A673 (cell line): Measurements from ENCODE around the gene YIPF2. TPM values are rescaled to one million over a fixed set of nuclear protein-coding genes. Genes with fewer than 3 reads are reported as not detected.

Experiments
- BruUV-seq: library from RNA; stranded (reverse); fragments of 400-500 nt; replicated peaks from 2 replicates; lab custom pipeline; 2021; lab: Mats Ljungman, UMichigan
- CTCF ChIA-PET: fragments of 300-600 bp; sonication (Branson Sonifier 250); formaldehyde crosslinking; loops from one replicate; lab custom pipeline; 2022; ENCODE audit warnings: antibody characterized with exemption; lab: Charles Lee
- POLR2A ChIA-PET: fragments of 300-600 bp; sonication (Branson Sonifier 250); formaldehyde crosslinking; loops from one replicate; lab custom pipeline; 2022; ENCODE audit warnings: antibody characterized with exemption; ENCODE audit not compliant: low non-redundant PET; lab: Charles Lee
- DNase-seq: peaks from one replicate; pipeline ENCODE4 v3.0.0-alpha.2; 2015; ENCODE audit warnings: low spot score
- H3K27ac ChIP-seq: fragments of 200-600 bp; sonication (generic); 2 replicates; pipeline ENCODE4 v1.5.1; 2016; ENCODE audit warnings: mixed run types, low read depth, mild to moderate bottlenecking, mixed read lengths, antibody characterized with exemption, low read length; ENCODE audit not compliant: poor library complexity, severe bottlenecking
- H3K27me3 ChIP-seq: fragments of 200-600 bp; sonication (generic); replicated peaks from 2 replicates; pipeline ENCODE4 v1.6.1; 2017; ENCODE audit warnings: mixed run types, low read depth, mild to moderate bottlenecking, mixed read lengths, antibody characterized with exemption, low read length; ENCODE audit not compliant: insufficient read depth, poor library complexity
- H3K36me3 ChIP-seq: fragments of 200-600 bp; sonication (generic); 2 replicates; pipeline ENCODE4 v1.6.1; 2016; ENCODE audit warnings: mixed run types, mild to moderate bottlenecking, mixed read lengths, antibody characterized with exemption, low read length; ENCODE audit not compliant: insufficient read depth, poor library complexity, severe bottlenecking
- H3K4me1 ChIP-seq: fragments of 200-600 bp; sonication (generic); 2 replicates; pipeline ENCODE4 v1.6.1; 2017; ENCODE audit warnings: mixed run types, mild to moderate bottlenecking, mixed read lengths, antibody characterized with exemption, low read length; ENCODE audit not compliant: insufficient read depth, poor library complexity, severe bottlenecking
- H3K4me3 ChIP-seq: fragments of 200-600 bp; sonication (generic); 2 replicates; pipeline ENCODE4 v1.5.1; 2016; ENCODE audit warnings: low read depth, mixed run types, mild to moderate bottlenecking, mixed read lengths, low read length; ENCODE audit not compliant: poor library complexity, severe bottlenecking
- H3K9me3 ChIP-seq: fragments of 200-600 bp; sonication (generic); 2 replicates; pipeline ENCODE4 v1.6.1; 2016; ENCODE audit warnings: mixed run types, low read depth, mild to moderate bottlenecking, mixed read lengths, antibody characterized with exemption, low read length; ENCODE audit not compliant: poor library complexity, severe bottlenecking
- CTCF ChIP-seq: fragments of 300-800, 200-600 bp; sonication (generic); conservative IDR thresholded peaks from 2 replicates; pipeline ENCODE4 v1.5.1; 2017; ENCODE audit warnings: low read depth, mild to moderate bottlenecking, antibody characterized with exemption, low read length, moderate library complexity, mixed read lengths
- EZH2 ChIP-seq: fragments of 200-600 bp; sonication (generic); IDR thresholded peaks from 2 replicates; pipeline ENCODE4 v1.6.1; 2017; ENCODE audit warnings: borderline replicate concordance, low read depth, mild to moderate bottlenecking, mixed read lengths, antibody characterized with exemption, low read length; ENCODE audit not compliant: poor library complexity, severe bottlenecking
- intact Hi-C: fragments of 100-400 bp; cut with micrococcal nuclease; formaldehyde crosslinking; loops from one replicate; pipeline ENCODE4 v1.10.0; 2022; ENCODE audit not compliant: unreplicated experiment
- total RNA-seq: library from RNA; stranded (reverse); gene quantifications from 2 replicates; pipeline ENCODE4 v1.2.3, GENCODE V29; 2021

YIPF2 gene
- total RNA-seq, 1 experiment from 2014 or later: 24.5 TPM

GRCh38 chr19:10966809-10967208 lies 38.4 kb upstream of the YIPF2 start:
- POLR2A ChIA-PET: no interaction called here
- H3K36me3 ChIP-seq: peaks cover 6% of the 10 kb centered on the region
- DNase-seq: no peak
- H3K9me3 ChIP-seq: no peaks in the 10 kb centered on the region
- H3K27me3 ChIP-seq: no peaks in the 10 kb centered on the region
- BruUV-seq: no TSS peak
- H3K4me3 ChIP-seq: no peak overlapping the region
- TF ChIP-seq EZH2 (no peak), CTCF (no peak)
- H3K4me1 ChIP-seq: peaks cover 3% of the 10 kb centered on the region
- H3K27ac ChIP-seq: no peak overlapping the region
- CTCF ChIA-PET: no interaction called here
- intact Hi-C loops: no loop called here

- Histone ChIP-seq H3K36me3 (peaks cover 6% of the 10 kb centered on the region), H3K27me3 (no peaks in the 10 kb centered on the region), H3K4me1 (peaks cover 3% of the 10 kb centered on the region), H3K4me3 (no peak overlapping the region), H3K9me3 (no peaks in the 10 kb centered on the region), H3K27ac (no peak overlapping the region)
- no TSS peak for BruUV-seq
- CTCF ChIA-PET: no interaction called here
- no peak for DNase-seq
- POLR2A ChIA-PET: no interaction called here
- intact Hi-C loops: no loop called here
- TF ChIP-seq EZH2 (no peak), CTCF (no peak)
Measured at GRCh38 chr19:10965398-10965797, 37.0 kb upstream of the YIPF2 start.

GRCh38 chr19:10964903-10965302 lies 36.5 kb upstream of the YIPF2 start:
- intact Hi-C loops: no loop called here
- Histone ChIP-seq H3K9me3 (no peaks in the 10 kb centered on the region), H3K27me3 (no peaks in the 10 kb centered on the region), H3K4me1 (peaks cover 3% of the 10 kb centered on the region), H3K27ac (peak overlapping the region; percentile 43), H3K4me3 (no peak overlapping the region), H3K36me3 (peaks cover 6% of the 10 kb centered on the region)
- no peak for DNase-seq
- ChIA-PET CTCF (no interaction called here), POLR2A (no interaction called here)
- TF ChIP-seq CTCF: peak; percentile 34; the same call in 1 of the 2 replicates
- no peak for TF ChIP-seq EZH2
- BruUV-seq: no TSS peak
